Skeletal muscle tissue (tissue), 1 donor: ENCODE measurements around the gene ARPC4. TPM values are rescaled to one million over a fixed set of nuclear protein-coding genes. Genes with fewer than 3 reads are reported as not detected.

Experiments used
- total RNA-seq: library from RNA; depleted of rRNA; stranded (reverse); fragments of >200 nt; gene quantifications from one replicate; pipeline ENCODE4 v1.2.3, GENCODE V29; 2014

The ARPC4 gene
- total RNA-seq, 1 donor from 2014 or later: 65.2 TPM

Other genes with a start within 250 kb of the ARPC4 start
- not detected for gene LHFPL4, start 239.3 kb upstream of the ARPC4 start, total RNA-seq
- 30.8 TPM for gene MTMR14, start 143.6 kb upstream of the ARPC4 start, total RNA-seq
- gene CPNE9, start 89.2 kb upstream of the ARPC4 start, total RNA-seq: 0.52 TPM
- 10.4 TPM for gene BRPF1, start 61.3 kb upstream of the ARPC4 start, total RNA-seq
- 29.2 TPM for gene OGG1, start 43.1 kb upstream of the ARPC4 start, total RNA-seq
- gene CAMK1, start 23.1 kb upstream of the ARPC4 start, total RNA-seq: 23.0 TPM
- 27.1 TPM for gene TADA3, start 609 bp upstream of the ARPC4 start, total RNA-seq
- 13.6 TPM for gene TTLL3, start 17.2 kb downstream of the ARPC4 start, total RNA-seq
- gene RPUSD3, start 50.9 kb downstream of the ARPC4 start, total RNA-seq: 14.6 TPM
- 9.4 TPM for gene CIDEC, start 87.2 kb downstream of the ARPC4 start, total RNA-seq
- 35.0 TPM for gene JAGN1, start 97.5 kb downstream of the ARPC4 start, total RNA-seq
- gene IL17RE, start 109.8 kb downstream of the ARPC4 start, total RNA-seq: not detected
- 12.5 TPM for gene IL17RC, start 124.0 kb downstream of the ARPC4 start, total RNA-seq
- gene CRELD1, start 140.8 kb downstream of the ARPC4 start, total RNA-seq: 12.0 TPM
- 0.52 TPM for gene PRRT3, start 159.3 kb downstream of the ARPC4 start, total RNA-seq
- 27.1 TPM for gene EMC3, start 193.8 kb downstream of the ARPC4 start, total RNA-seq
- gene FANCD2, start 233.4 kb downstream of the ARPC4 start, total RNA-seq: 11.5 TPM